ENCODE measurements around the gene MAGI3.

GRCh38 chr1:113552244-113552643, 161.9 kb downstream of the MAGI3 start:
- no peak for TF ChIP-seq CTCF (IDR thresholded peaks at IDR 0.05)
- TF ChIP-seq EP300 (IDR thresholded peaks at IDR 0.05) = no peak
- TF ChIP-seq POLR2A (IDR thresholded peaks at IDR 0.05) = no peak
